ENCODE measurements around the gene TIMM17B.

DNA sequence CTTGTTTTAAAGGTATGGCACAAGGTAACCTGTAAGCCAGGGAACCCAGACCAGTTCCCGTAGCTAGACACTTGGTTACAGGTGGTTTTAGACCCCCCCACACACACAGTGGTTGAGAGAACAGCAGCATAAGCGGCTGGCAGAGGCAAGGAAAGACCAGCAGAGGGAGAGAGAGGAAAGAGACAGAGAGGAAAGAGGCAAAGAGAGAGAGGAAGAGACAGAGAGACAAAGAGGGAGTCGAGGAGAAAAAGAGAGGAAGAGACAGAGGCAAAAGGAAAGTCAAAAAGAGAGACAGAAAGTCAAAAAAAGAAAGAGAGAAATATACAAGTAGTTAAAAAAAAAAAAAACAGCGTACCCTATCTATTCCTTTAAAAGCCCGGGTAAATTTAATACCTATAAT is 42.7 kb downstream of the TIMM17B start:
- TF ChIP-seq POLR2A (IDR thresholded peaks at IDR 0.05) = no peak
- TF ChIP-seq POLR2AphosphoS5 (IDR thresholded peaks at IDR 0.05) = no peak
- TF ChIP-seq, protein P1, sequence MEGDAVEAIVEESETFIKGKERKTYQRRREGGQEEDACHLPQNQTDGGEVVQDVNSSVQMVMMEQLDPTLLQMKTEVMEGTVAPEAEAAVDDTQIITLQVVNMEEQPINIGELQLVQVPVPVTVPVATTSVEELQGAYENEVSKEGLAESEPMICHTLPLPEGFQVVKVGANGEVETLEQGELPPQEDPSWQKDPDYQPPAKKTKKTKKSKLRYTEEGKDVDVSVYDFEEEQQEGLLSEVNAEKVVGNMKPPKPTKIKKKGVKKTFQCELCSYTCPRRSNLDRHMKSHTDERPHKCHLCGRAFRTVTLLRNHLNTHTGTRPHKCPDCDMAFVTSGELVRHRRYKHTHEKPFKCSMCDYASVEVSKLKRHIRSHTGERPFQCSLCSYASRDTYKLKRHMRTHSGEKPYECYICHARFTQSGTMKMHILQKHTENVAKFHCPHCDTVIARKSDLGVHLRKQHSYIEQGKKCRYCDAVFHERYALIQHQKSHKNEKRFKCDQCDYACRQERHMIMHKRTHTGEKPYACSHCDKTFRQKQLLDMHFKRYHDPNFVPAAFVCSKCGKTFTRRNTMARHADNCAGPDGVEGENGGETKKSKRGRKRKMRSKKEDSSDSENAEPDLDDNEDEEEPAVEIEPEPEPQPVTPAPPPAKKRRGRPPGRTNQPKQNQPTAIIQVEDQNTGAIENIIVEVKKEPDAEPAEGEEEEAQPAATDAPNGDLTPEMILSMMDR (IDR thresholded peaks at IDR 0.05) = no peak
- no peak for TF ChIP-seq EP300 (IDR thresholded peaks at IDR 0.05)
